GM18498 (cell line): ENCODE data around the gene ALKAL2.

ENCODE experiments used
- ATAC-seq: cut with Tn5 transposase; IDR thresholded peaks from one replicate; pipeline ENCODE4 v1.9.1; 2021; ENCODE audit warnings: mild to moderate bottlenecking, moderate library complexity; ENCODE audit not compliant: unreplicated experiment

The ALKAL2 gene

GRCh38 chr2:252001-252602 is 35.8 kb downstream of the ALKAL2 start:
- ATAC-seq = no peak

- ATAC-seq = no peak
Measured at GRCh38 chr2:249538-250042, 38.3 kb downstream of the ALKAL2 start.

GRCh38 chr2:248724-249123 is 39.2 kb downstream of the ALKAL2 start:
- no peak for ATAC-seq

- peak; percentile 64 for ATAC-seq
Measured at GRCh38 chr2:246489-247144, 41.3 kb downstream of the ALKAL2 start.

- ATAC-seq = no peak
Measured at GRCh38 chr2:244547-244946, 43.3 kb downstream of the ALKAL2 start.

- ATAC-seq = no peak
Measured at GRCh38 chr2:238869-239268, 49.0 kb downstream of the ALKAL2 start.

GRCh38 chr2:238431-238830 is 49.5 kb downstream of the ALKAL2 start:
- ATAC-seq = no peak

GRCh38 chr2:237878-238277 is 50.0 kb downstream of the ALKAL2 start:
- ATAC-seq = no peak

- no peak for ATAC-seq
Measured at GRCh38 chr2:236993-237539, 50.8 kb downstream of the ALKAL2 start.

GRCh38 chr2:234421-234820 is 53.5 kb downstream of the ALKAL2 start:
- ATAC-seq = no peak

- ATAC-seq = no peak
Measured at GRCh38 chr2:233030-233429, 54.9 kb downstream of the ALKAL2 start.

- ATAC-seq = no peak
Measured at GRCh38 chr2:231521-232185, 56.2 kb downstream of the ALKAL2 start.
